Liver (tissue), 9 donors: ENCODE measurements around the gene SQOR. TPM values are rescaled to one million over a fixed set of nuclear protein-coding genes. Genes with fewer than 3 reads are reported as not detected.
A peak's percentile ranks its signal among the peaks of the same experiment; 100 is the strongest.

Experiments used
- DNase-seq: peaks from one replicate; pipeline ENCODE4 v3.0.0-alpha.2; 2017; ENCODE audit warnings: low spot score
- H3K27ac ChIP-seq, 2 donors: one replicate each; pipeline ENCODE4 v1.7.0; 2013; ENCODE audit warnings: inconsistent platforms in 2 of 2, low read length in 2 of 2, control low read depth in 1 of 2, low read depth in 1 of 2, mild to moderate bottlenecking in 1 of 2
- H3K27me3 ChIP-seq, 4 donors: one replicate each; pipeline versions ENCODE4 v1.6.1 to v1.7.0; 2013; ENCODE audit warnings: low read length in 3 of 4, inconsistent platforms in 1 of 4, mild to moderate bottlenecking in 1 of 4, moderate library complexity in 1 of 4; ENCODE audit not compliant: control insufficient read depth in 4 of 4, insufficient read depth in 4 of 4
- H3K36me3 ChIP-seq, 4 donors: one replicate each; pipeline versions ENCODE4 v1.6.1 to v1.7.0; 2013; ENCODE audit warnings: low read length in 3 of 4, mild to moderate bottlenecking in 3 of 4, low read depth in 1 of 4, moderate library complexity in 1 of 4; ENCODE audit not compliant: control insufficient read depth in 4 of 4, insufficient read depth in 3 of 4
- H3K4me1 ChIP-seq, 4 donors: one replicate each; pipeline versions ENCODE4 v1.6.1 to v1.7.0; 2013; ENCODE audit warnings: low read length in 3 of 4, mild to moderate bottlenecking in 3 of 4, moderate library complexity in 1 of 4; ENCODE audit not compliant: control insufficient read depth in 4 of 4, insufficient read depth in 4 of 4
- H3K4me3 ChIP-seq, 3 donors: one replicate each; pipeline versions ENCODE4 v1.6.1 to v1.7.0; 2013; ENCODE audit warnings: low read length in 3 of 3, control low read depth in 1 of 3, low read depth in 1 of 3, mild to moderate bottlenecking in 1 of 3
- H3K9ac ChIP-seq, 2 donors: one replicate each; pipeline ENCODE4 v1.7.0; 2013; ENCODE audit warnings: low read length in 2 of 2, mild to moderate bottlenecking in 2 of 2, moderate library complexity in 2 of 2, control low read depth in 1 of 2, low read depth in 1 of 2
- H3K9me3 ChIP-seq, 4 donors: one replicate each; pipeline versions ENCODE4 v1.6.1 to v1.7.0; 2013; ENCODE audit warnings: low read length in 3 of 4; ENCODE audit not compliant: control insufficient read depth in 4 of 4
- EGR1 ChIP-seq, 2 donors: IDR thresholded peaks; 2 replicates each; pipeline ENCODE4 v1.6.1; 2016 to 2018; ENCODE audit warnings: antibody characterized with exemption in 2 of 2, low read depth in 2 of 2
- FOXA1 ChIP-seq: IDR thresholded peaks from 2 replicates; pipeline ENCODE4 v1.6.1; 2016; ENCODE audit warnings: antibody characterized with exemption
- FOXA2 ChIP-seq: IDR thresholded peaks from 2 replicates; pipeline ENCODE4 v1.6.1; 2016; ENCODE audit warnings: antibody characterized with exemption
- GABPA ChIP-seq, 2 donors: IDR thresholded peaks in 1 of 2; conservative IDR thresholded peaks in 1 of 2; 2 replicates each; pipeline ENCODE4 v1.6.1; 2016; ENCODE audit warnings: antibody characterized with exemption in 2 of 2, mild to moderate bottlenecking in 1 of 2, moderate library complexity in 1 of 2
- HNF4G ChIP-seq: IDR thresholded peaks from 2 replicates; pipeline ENCODE4 v1.6.1; 2016; ENCODE audit warnings: antibody characterized with exemption
- JUND ChIP-seq, 2 donors: IDR thresholded peaks; 2 replicates each; pipeline ENCODE4 v1.6.1; 2016; ENCODE audit warnings: antibody characterized with exemption in 2 of 2
- NR2F2 ChIP-seq: IDR thresholded peaks from 2 replicates; pipeline ENCODE4 v1.6.1; 2016; ENCODE audit warnings: antibody characterized with exemption
- RAD21 ChIP-seq, 2 donors: IDR thresholded peaks; 2 replicates each; pipeline ENCODE4 v1.6.1; 2016; ENCODE audit warnings: antibody characterized with exemption in 2 of 2, mild to moderate bottlenecking in 2 of 2
- SP1 ChIP-seq: IDR thresholded peaks from 2 replicates; pipeline ENCODE4 v1.6.1; 2018; ENCODE audit warnings: antibody characterized with exemption, mild to moderate bottlenecking
- YY1 ChIP-seq: IDR thresholded peaks from 2 replicates; pipeline ENCODE4 v1.6.1; 2016; ENCODE audit warnings: antibody characterized with exemption, mild to moderate bottlenecking
- WGBS: extraction: QIAGEN DNeasy Blood & Tissue Kit; methylation state at CpG from one replicate; pipeline ENCODE4 v1.1.7; 2013; 5-methylcytosine and 5-hydroxymethylcytosine counted together
- polyA plus RNA-seq, 2 donors: library from polyadenylated mRNA; stranded (reverse) in 1 of 2; unstranded in 1 of 2; fragments of 200-250 nt in 1 of 2; fragments of >200 nt in 1 of 2; fragmentation: Nextera tagmentation in 1 of 2; extraction: Ambion mirVana in 1 of 2; gene quantifications; one replicate each; pipeline versions ENCODE4 v1.2.1 to v1.2.3, GENCODE V29; 2013 to 2015
- total RNA-seq, 2 donors: library from RNA; depleted of rRNA; stranded (reverse); fragments of >200 nt; gene quantifications; one replicate each; pipeline ENCODE4 v1.2.3, GENCODE V29; 2014
- TF ChIP-seq, protein P1 (sequence below): IDR thresholded peaks from 2 replicates; pipeline ENCODE4 v1.6.1; 2016; ENCODE audit warnings: antibody characterized with exemption
- TF ChIP-seq, protein P2 (sequence below): IDR thresholded peaks from 2 replicates; pipeline ENCODE4 v1.6.1; 2016; ENCODE audit warnings: antibody characterized with exemption, mild to moderate bottlenecking
- TF ChIP-seq, protein P3 (sequence below): fragments of 150-350 bp; IDR thresholded peaks from 2 replicates; pipeline ENCODE4 v1.5.1; 2017; ENCODE audit warnings: improper control_type of control experiment, low read depth, low read length; ENCODE audit not compliant: missing input control
- TF ChIP-seq, protein P4 (sequence below): IDR thresholded peaks from 2 replicates; pipeline ENCODE4 v1.6.1; 2016; ENCODE audit warnings: antibody characterized with exemption
- donor health status: healthy.
- donor health status: healthy.
- donor health status: healthy.
- donor health status: healthy.
- donor health status: healthy.

Gene SQOR
- total and polyA plus RNA-seq, 4 donors, result 29.6 to 41.7 (median 35.1) TPM

DNA sequence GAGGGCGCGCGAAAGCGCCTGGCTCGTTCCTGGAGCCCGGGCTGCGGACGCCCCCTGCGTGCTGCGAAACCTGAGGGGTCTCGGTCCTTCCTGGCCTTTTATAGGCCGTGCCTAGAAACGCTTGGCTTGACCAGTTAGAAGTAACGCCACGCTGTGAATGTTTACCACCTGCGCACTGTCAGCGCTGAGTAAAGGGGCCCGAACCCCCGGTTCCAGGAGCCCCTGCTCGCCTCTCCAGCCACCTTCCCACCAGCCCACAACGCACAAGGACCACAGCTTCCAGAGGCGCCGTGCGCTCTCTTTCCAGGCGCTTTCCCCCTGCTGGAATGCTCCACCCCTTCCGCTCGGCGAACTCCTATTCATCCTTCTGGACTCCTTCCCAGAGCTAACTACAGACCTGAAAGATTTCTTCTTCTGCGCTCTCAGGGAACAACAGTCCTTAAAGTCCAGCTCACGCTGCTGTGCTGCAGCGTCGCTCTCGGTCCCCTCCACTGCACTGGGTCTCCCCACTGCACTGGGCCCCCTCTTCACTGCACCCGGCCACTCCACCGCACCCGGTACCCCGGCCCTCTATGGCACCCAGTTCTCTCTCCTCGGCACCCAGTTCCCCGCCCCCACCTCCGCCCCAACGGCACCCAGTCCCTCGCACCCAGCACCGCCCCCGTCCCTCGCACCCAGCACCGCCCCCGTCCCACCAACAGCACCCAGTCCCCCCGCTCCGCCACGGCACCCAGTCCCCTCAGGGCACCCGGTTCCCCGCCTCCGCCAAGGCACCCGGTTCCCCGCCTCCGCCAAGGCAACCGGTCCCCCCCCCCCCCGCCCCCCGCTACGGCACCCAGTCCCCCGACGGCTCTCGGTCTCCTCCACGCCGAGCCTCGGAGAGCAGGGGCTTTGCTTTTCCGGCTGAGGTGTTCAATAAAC, 69.8 kb downstream of the SQOR start:
- WGBS, result 12% methylated on average over 67 of the region's 67 CpGs
- peak overlapping the region; percentile 59 to 85 (median 70) for H3K4me3 ChIP-seq
- no peaks in the 10 kb centered on the region for H3K36me3 ChIP-seq
- H3K9ac ChIP-seq, result peak overlapping the region in 1 of 2 donors; percentile 75
- H3K27me3 ChIP-seq, result no peaks in the 10 kb centered on the region
- H3K9me3 ChIP-seq, result no peaks in the 10 kb centered on the region
- peaks cover 2 to 16% (median 5%) of the 10 kb centered on the region in 4 donors for H3K4me1 ChIP-seq
- TF ChIP-seq NR2F2, result no peak
- TF ChIP-seq EGR1 (IDR thresholded peaks at IDR 0.05; ENCODE audit: low read depth in 2 of 2), result no peak
- TF ChIP-seq RAD21 (IDR thresholded peaks at IDR 0.05), result no peak
- no peak for TF ChIP-seq SP1
- no peak for TF ChIP-seq JUND (IDR thresholded peaks at IDR 0.05)
- TF ChIP-seq, protein P1, sequence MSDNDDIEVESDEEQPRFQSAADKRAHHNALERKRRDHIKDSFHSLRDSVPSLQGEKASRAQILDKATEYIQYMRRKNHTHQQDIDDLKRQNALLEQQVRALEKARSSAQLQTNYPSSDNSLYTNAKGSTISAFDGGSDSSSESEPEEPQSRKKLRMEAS, result no peak
- TF ChIP-seq, protein P2, sequence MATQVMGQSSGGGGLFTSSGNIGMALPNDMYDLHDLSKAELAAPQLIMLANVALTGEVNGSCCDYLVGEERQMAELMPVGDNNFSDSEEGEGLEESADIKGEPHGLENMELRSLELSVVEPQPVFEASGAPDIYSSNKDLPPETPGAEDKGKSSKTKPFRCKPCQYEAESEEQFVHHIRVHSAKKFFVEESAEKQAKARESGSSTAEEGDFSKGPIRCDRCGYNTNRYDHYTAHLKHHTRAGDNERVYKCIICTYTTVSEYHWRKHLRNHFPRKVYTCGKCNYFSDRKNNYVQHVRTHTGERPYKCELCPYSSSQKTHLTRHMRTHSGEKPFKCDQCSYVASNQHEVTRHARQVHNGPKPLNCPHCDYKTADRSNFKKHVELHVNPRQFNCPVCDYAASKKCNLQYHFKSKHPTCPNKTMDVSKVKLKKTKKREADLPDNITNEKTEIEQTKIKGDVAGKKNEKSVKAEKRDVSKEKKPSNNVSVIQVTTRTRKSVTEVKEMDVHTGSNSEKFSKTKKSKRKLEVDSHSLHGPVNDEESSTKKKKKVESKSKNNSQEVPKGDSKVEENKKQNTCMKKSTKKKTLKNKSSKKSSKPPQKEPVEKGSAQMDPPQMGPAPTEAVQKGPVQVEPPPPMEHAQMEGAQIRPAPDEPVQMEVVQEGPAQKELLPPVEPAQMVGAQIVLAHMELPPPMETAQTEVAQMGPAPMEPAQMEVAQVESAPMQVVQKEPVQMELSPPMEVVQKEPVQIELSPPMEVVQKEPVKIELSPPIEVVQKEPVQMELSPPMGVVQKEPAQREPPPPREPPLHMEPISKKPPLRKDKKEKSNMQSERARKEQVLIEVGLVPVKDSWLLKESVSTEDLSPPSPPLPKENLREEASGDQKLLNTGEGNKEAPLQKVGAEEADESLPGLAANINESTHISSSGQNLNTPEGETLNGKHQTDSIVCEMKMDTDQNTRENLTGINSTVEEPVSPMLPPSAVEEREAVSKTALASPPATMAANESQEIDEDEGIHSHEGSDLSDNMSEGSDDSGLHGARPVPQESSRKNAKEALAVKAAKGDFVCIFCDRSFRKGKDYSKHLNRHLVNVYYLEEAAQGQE, result no peak
- no peak for TF ChIP-seq FOXA1
- DNase-seq, result no peak
- H3K27ac ChIP-seq, result no peak overlapping the region

DNA sequence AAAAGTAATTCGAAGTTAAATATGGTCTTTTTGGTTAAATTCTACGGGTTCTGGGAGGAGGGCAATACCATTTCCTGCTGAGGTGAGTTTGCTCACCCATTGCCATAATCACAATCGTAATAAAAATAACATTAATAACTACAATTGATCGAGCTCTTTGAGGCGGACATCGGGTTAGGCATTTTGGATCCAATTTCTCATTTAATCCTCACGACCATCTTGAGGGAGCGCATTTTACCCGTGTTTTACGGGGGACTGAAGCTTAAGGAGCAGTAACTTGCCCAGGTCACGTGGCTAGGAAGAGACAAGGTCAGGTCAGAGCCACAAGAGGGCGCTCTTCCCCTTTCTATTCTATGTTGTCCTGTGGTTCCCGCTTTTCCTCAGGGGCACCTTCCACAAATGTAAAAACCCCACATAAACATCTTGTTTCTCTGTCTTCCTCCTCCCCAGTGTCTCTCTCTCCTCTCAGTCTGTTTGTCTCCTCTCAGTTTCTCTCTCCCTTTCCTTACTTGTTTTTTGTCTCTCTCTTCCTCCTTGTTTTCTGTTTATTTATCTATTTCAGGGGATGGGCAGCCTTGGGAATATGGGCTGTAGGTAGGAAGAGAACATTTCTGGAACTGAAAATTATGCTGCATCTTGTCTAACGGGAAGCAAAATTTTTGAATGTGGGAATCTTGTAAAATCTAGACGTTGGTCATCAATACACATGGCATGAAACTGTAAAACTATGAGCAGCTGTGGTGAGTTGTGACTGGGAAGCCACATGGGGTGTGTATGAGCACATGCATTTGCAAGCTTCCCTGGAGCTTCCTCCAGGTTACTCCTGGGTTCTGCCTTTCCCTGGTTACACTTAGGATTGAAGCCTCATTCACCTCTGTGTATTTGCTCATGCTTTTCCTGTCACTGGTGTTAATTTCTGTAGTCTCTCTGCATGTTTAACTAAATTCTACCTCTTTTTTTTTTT, 71.0 kb downstream of the SQOR start:
- TF ChIP-seq, protein P3, sequence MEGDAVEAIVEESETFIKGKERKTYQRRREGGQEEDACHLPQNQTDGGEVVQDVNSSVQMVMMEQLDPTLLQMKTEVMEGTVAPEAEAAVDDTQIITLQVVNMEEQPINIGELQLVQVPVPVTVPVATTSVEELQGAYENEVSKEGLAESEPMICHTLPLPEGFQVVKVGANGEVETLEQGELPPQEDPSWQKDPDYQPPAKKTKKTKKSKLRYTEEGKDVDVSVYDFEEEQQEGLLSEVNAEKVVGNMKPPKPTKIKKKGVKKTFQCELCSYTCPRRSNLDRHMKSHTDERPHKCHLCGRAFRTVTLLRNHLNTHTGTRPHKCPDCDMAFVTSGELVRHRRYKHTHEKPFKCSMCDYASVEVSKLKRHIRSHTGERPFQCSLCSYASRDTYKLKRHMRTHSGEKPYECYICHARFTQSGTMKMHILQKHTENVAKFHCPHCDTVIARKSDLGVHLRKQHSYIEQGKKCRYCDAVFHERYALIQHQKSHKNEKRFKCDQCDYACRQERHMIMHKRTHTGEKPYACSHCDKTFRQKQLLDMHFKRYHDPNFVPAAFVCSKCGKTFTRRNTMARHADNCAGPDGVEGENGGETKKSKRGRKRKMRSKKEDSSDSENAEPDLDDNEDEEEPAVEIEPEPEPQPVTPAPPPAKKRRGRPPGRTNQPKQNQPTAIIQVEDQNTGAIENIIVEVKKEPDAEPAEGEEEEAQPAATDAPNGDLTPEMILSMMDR, result peak; percentile 88
- TF ChIP-seq GABPA (IDR thresholded peaks at IDR 0.05 in 1 of 2, conservative IDR thresholded peaks at IDR 0.05 in 1 of 2) (peak in 1 of 2 donors; percentile 15), EGR1 (IDR thresholded peaks at IDR 0.05; ENCODE audit: low read depth in 2 of 2) (no peak), YY1 (peak; percentile 37), NR2F2 (peak; percentile 11), SP1 (no peak), RAD21 (IDR thresholded peaks at IDR 0.05) (peak; percentile 85 to 92), FOXA2 (no peak), HNF4G (no peak)
- TF ChIP-seq, protein P4, sequence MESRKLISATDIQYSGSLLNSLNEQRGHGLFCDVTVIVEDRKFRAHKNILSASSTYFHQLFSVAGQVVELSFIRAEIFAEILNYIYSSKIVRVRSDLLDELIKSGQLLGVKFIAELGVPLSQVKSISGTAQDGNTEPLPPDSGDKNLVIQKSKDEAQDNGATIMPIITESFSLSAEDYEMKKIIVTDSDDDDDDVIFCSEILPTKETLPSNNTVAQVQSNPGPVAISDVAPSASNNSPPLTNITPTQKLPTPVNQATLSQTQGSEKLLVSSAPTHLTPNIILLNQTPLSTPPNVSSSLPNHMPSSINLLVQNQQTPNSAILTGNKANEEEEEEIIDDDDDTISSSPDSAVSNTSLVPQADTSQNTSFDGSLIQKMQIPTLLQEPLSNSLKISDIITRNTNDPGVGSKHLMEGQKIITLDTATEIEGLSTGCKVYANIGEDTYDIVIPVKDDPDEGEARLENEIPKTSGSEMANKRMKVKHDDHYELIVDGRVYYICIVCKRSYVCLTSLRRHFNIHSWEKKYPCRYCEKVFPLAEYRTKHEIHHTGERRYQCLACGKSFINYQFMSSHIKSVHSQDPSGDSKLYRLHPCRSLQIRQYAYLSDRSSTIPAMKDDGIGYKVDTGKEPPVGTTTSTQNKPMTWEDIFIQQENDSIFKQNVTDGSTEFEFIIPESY, result no peak
- TF ChIP-seq, protein P2, result no peak
- Histone ChIP-seq H3K4me3 (peak overlapping the region; percentile 59 to 85 (median 70)), H3K27me3 (no peaks in the 10 kb centered on the region), H3K27ac (no peak overlapping the region), H3K9me3 (no peaks in the 10 kb centered on the region), H3K4me1 (peaks cover 2 to 16% (median 5%) of the 10 kb centered on the region in 4 donors), H3K9ac (peak overlapping the region; percentile 73 to 75), H3K36me3 (no peaks in the 10 kb centered on the region)
- 3% methylated on average over 15 of the region's 15 CpGs for WGBS
- peak; percentile 65 for DNase-seq
